ENCODE measurements around the gene NFATC2. TPM values are rescaled to one million over a fixed set of nuclear protein-coding genes. Genes with fewer than 3 reads are reported as not detected.
A peak's percentile ranks its signal among the peaks of the same experiment; 100 is the strongest.
"Not testable (repeated sequence)": the region's sequence is repeated elsewhere in the genome, so short reads cannot be mapped to it uniquely, and the experiment has no call there.

The NFATC2 gene
- total RNA-seq, 1 donor from 2014 or later = 1.9 TPM

DNA sequence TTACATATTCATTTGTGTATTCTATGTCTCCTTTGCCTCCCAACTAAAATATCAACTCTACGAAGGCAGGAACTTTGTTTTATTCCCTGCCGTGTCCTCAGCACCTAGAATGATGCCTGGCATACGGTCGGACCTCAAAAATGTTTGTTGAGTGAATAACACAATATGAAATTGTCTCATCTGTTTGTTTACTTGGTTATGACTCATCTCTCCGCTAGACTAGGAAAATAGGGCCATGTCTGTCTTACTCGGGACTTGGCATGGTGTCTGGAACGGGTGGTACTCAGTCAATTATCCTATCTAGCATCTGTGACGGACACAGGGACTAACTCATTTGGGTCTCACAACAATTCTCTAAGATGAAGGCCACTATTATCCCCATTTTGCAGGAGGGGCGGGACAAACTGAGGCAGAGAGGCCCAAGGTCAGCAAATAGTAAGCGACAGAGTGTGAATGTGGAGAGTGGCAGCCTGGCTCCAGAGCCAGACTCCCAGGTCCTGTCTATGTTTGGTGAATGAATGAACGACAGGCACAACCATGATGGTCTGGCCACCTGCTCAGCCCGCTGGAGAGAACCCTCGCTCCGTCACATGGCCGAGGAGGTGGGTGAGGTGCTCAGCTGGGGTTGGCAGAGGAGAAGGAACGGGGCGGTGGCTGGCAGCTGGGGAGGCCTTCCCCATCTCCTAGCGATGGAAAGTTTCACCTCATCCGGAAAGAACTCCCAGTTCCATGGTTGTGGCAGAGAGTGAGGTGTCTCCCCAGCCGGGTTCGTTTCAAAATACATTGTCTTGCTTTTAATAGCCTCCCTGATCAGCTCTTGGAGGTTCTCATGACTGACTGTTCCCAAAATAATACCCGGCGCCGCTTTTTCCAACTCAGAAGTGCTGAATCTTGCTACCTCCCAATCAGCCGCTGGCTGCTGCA lies 27.6 kb upstream of the NFATC2 start:
- H3K4me3 ChIP-seq (ENCODE audit: low read depth, low read length) = no peak overlapping the region
- TF ChIP-seq CTCF (conservative IDR thresholded peaks at IDR 0.05; ENCODE audit: low read depth, low read length) = no peak
- no peak for DNase-seq (ENCODE audit: low read depth)

DNA sequence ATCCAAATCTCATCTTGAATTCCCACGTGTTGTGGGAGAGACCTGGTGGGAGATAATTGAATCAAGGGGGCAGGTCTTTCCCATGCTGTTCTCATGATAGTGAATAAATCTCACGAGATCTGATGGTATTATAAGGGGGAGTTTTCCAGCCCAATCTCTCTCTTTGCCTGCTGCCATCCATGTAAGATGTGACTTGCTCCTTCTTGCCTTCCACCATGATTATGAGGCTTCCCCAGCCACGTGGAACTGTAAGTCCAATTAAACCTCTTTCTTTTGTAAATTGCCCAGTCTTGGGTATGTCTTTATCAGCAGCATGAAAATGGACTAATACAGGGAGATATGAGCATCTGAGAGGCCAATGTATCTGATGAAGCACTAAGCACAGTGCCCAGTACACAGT lies 26.0 kb upstream of the NFATC2 start:
- DNase-seq (ENCODE audit: low read depth) = not testable (repeated sequence)

DNA sequence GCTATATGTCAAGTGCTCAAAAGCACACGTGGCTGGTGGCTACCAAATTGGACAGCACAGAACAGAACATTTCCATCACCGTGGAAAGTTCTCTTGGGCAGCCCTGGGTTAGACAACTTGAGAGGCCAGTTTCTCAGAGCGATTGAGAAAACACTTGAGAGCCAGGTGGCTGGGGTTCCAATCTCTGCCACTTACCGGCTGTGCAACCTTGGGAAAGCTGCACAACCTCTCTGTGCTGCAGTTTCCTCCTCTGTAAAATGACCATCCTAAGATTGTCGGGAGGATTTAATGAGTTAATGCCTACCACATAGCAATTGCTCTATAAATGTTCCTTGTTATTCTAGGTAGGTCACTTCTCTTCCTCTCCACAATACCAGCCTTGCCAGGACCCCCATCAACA lies 25.1 kb upstream of the NFATC2 start:
- no peak for TF ChIP-seq CTCF (conservative IDR thresholded peaks at IDR 0.05; ENCODE audit: low read depth, low read length)
- no peak overlapping the region for H3K4me3 ChIP-seq (ENCODE audit: low read depth, low read length)
- DNase-seq (ENCODE audit: low read depth) = no peak

More for the DNA sequence above, 26.0 kb upstream of the NFATC2 start:
- not testable (repeated sequence) for H3K4me3 ChIP-seq (ENCODE audit: low read depth, low read length)

DNA sequence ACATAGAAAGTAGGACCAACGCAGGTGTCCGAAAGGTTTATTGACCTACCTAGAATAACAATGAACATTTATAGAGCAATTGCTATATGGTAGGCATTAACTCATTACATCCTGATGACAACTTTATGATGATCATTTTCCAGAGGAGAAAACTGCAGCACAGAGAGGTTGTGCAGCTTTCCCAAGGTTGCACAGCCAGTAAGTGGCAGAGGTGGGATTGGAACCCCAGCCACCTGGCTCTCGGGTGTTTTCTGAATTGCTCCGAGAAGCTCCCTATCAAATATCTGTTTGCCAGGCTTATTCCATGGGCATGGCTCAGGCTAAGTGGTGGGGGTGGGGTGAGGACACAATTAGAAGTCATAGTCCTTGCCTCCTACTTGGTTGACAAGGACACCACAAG lies 24.1 kb upstream of the NFATC2 start:
- H3K4me3 ChIP-seq (ENCODE audit: low read depth, low read length) = no peak overlapping the region
- TF ChIP-seq CTCF (conservative IDR thresholded peaks at IDR 0.05; ENCODE audit: low read depth, low read length) = no peak
- no peak for DNase-seq (ENCODE audit: low read depth)

- TF ChIP-seq CTCF (conservative IDR thresholded peaks at IDR 0.05; ENCODE audit: low read depth, low read length) = no peak
- no peak for DNase-seq (ENCODE audit: low read depth)
Observed at GRCh38 chr20:51565298-51566144, 23.0 kb upstream of the NFATC2 start.

GRCh38 chr20:51563486-51564332 lies 21.2 kb upstream of the NFATC2 start:
- no peak overlapping the region for H3K4me3 ChIP-seq (ENCODE audit: low read depth, low read length)
- TF ChIP-seq CTCF (conservative IDR thresholded peaks at IDR 0.05; ENCODE audit: low read depth, low read length) = no peak

More at GRCh38 chr20:51565298-51566144, 23.0 kb upstream of the NFATC2 start:
- H3K4me3 ChIP-seq (ENCODE audit: low read depth, low read length) = no peak overlapping the region

DNA sequence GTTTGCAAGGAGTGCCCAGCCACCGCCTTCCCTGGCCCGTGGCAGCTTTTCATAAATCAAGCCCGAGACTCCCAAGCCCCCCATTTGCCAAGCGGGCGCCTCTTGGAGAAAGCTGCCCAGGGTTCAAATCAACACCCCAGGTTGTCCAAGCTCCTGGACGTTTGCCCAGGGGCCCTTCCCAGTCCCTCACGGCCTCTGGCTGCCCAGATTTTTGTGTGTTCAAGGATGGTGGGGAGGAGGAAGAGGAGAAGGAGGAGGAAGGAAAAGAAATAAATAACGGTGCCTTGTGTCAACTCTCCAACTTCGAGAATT lies 20.6 kb upstream of the NFATC2 start:
- TF ChIP-seq CTCF (conservative IDR thresholded peaks at IDR 0.05; ENCODE audit: low read depth, low read length) = no peak
- DNase-seq (ENCODE audit: low read depth) = no peak
- peak overlapping the region; percentile 48 for H3K4me3 ChIP-seq (ENCODE audit: low read depth, low read length)

More at GRCh38 chr20:51563486-51564332, 21.2 kb upstream of the NFATC2 start:
- DNase-seq (ENCODE audit: low read depth) = no peak

Measured in epithelial cell of proximal tubule (primary cell).